Measurements from ENCODE around the gene KCNH5. TPM values are rescaled to one million over a fixed set of nuclear protein-coding genes. Genes with fewer than 3 reads are reported as not detected.

KCNH5 gene
- total and polyA plus RNA-seq, 9 of the 15 experiments (the other 6 are each of a cell fraction or from before 2014, with no cell fraction given): 1.1 to 2.4 (median 1.4) TPM

DNA sequence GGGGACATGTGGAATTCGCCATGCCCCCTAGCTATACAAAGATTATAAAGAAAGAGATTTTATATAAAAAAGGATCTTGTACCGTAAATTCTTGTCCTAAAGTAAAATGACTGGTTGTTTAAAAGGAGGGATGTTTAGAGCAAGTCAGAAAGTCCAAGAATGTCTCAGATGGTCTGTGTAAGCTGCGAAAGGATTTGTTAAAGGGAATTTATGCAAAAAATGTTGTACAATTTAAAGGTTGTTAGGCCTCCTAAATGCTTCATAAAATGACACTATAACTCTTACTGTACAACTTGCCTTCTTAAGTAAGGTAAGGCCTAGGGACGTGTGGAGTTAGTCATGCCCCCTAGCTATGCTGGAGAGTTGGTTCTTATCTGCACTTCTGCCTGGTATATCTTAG, 237.6 kb downstream of the KCNH5 start (continued):
- TF ChIP-seq, protein P1, sequence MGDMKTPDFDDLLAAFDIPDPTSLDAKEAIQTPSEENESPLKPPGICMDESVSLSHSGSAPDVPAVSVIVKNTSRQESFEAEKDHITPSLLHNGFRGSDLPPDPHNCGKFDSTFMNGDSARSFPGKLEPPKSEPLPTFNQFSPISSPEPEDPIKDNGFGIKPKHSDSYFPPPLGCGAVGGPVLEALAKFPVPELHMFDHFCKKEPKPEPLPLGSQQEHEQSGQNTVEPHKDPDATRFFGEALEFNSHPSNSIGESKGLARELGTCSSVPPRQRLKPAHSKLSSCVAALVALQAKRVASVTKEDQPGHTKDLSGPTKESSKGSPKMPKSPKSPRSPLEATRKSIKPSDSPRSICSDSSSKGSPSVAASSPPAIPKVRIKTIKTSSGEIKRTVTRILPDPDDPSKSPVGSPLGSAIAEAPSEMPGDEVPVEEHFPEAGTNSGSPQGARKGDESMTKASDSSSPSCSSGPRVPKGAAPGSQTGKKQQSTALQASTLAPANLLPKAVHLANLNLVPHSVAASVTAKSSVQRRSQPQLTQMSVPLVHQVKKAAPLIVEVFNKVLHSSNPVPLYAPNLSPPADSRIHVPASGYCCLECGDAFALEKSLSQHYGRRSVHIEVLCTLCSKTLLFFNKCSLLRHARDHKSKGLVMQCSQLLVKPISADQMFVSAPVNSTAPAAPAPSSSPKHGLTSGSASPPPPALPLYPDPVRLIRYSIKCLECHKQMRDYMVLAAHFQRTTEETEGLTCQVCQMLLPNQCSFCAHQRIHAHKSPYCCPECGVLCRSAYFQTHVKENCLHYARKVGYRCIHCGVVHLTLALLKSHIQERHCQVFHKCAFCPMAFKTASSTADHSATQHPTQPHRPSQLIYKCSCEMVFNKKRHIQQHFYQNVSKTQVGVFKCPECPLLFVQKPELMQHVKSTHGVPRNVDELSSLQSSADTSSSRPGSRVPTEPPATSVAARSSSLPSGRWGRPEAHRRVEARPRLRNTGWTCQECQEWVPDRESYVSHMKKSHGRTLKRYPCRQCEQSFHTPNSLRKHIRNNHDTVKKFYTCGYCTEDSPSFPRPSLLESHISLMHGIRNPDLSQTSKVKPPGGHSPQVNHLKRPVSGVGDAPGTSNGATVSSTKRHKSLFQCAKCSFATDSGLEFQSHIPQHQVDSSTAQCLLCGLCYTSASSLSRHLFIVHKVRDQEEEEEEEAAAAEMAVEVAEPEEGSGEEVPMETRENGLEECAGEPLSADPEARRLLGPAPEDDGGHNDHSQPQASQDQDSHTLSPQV (IDR thresholded peaks at IDR 0.05): no peak
- TF ChIP-seq RBM15 (IDR thresholded peaks at IDR 0.05; ENCODE audit: insufficient read depth, low read length): no peak
- TF ChIP-seq SAFB2 (IDR thresholded peaks at IDR 0.05; ENCODE audit: borderline replicate concordance, low read depth, low read length, severe bottlenecking): no peak
- TF ChIP-seq, protein P2, sequence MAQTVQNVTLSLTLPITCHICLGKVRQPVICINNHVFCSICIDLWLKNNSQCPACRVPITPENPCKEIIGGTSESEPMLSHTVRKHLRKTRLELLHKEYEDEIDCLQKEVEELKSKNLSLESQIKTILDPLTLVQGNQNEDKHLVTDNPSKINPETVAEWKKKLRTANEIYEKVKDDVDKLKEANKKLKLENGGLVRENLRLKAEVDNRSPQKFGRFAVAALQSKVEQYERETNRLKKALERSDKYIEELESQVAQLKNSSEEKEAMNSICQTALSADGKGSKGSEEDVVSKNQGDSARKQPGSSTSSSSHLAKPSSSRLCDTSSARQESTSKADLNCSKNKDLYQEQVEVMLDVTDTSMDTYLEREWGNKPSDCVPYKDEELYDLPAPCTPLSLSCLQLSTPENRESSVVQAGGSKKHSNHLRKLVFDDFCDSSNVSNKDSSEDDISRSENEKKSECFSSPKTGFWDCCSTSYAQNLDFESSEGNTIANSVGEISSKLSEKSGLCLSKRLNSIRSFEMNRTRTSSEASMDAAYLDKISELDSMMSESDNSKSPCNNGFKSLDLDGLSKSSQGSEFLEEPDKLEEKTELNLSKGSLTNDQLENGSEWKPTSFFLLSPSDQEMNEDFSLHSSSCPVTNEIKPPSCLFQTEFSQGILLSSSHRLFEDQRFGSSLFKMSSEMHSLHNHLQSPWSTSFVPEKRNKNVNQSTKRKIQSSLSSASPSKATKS (CRISPR knock-in tag; IDR thresholded peaks at IDR 0.05): no peak
- no peak for TF ChIP-seq DDX20 (tag; IDR thresholded peaks at IDR 0.05; ENCODE audit: low read depth)
